Stimulated activated CD8-positive, alpha-beta memory T cell treated with anti-CD3 and anti-CD28 coated beads, Interleukin-4, amount 100 ng/mL, for 4 hours (primary cell): ENCODE measurements around the gene MYO1H.
"Not testable (repeated sequence)": the region's sequence is repeated elsewhere in the genome, so short reads cannot be mapped to it uniquely, and the experiment has no call there.

Source experiments
- DNase-seq, 2 donors: peaks; one replicate each; pipeline ENCODE4 v3.0.0-alpha.2; 2020; ENCODE audit warnings: low read depth in 2 of 2, low spot score in 1 of 2

The MYO1H gene

GRCh38 chr12:109406147-109406546, 58.4 kb downstream of the MYO1H start:
- not testable (repeated sequence) for DNase-seq

DNA sequence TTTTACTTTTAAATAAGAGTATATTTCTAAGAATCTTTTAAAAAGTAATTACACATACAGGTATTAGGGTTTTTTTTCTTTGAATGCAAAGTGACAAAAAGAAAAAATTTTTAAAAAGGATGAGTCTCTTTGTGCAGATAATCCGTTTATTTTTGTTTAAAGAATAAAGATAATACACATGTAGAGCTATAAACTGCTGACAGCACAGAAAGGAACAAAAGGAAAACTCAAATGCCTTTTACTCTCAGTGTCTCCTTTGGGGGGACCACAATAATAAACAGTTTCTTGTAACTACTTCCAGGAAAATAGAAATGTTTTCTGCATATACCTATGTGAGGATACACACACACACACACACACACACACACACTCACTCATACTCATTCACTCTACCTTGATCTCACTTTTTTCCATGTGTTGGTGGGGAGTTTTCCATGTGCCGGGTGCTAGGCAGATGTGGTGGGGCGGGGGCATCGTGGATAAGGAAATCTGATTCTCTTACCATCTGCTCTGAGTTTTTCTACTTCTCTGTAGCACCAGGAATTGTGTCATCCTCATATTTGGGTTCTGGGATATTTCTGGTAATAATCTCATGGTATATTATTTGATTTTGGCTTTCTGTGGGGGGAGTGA, 71.3 kb downstream of the MYO1H start:
- no peak for DNase-seq

DNA sequence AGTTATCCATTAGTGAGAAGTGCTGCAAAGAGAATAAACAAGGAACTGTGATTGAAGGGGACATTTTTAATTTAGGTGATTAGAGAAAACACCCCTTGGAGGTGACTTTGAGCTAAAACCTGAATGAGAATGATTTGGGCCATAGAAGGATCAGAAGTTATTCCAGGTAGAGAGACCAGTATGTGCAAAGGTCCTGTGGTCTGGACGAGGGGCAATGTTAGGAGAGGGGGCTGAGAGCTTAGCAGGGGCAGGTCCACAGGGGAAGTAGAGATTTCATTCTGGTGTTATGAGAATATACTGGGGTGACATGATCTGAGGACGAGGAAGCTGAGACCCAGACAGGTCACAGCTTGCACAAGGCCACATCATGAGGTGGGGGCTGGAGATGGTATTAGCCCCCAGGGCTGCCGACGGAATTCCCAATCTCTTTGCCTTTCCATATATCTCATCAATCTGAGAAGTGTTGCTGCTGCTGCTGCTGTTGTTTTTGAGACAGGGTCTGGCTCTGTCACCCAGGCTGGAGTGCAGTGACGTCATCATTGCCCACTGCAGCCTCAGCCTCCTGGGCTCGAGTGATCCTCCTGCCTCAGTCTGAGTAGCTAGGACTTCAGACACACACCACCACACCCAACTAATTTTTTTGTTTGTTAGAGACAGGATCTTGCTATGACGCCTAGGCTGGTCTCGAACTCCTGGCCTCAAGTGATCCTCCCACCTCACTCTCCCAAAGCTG, 73.8 kb downstream of the MYO1H start:
- no peak for DNase-seq

- DNase-seq: no peak
Measured at GRCh38 chr12:109422251-109422650, 74.6 kb downstream of the MYO1H start.

DNA sequence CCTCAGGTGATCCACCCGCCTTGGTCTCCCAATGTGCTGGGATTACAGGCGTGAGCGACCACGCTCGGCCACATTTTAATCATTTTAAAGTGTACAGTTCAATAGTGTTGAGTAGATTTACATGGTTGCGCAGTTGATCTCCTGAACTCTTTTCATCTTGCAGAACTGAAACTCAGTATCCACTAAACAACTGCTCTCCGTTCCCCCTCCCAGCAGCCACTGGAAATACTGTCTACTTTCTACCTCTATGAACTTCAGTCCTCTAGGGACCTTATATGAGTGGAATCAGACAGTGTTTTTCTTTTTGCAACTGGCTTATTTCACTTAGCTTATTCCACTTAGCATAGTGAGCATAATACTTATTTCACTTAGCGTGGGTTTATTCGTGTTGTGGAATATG, 75.7 kb downstream of the MYO1H start:
- no peak for DNase-seq

DNA sequence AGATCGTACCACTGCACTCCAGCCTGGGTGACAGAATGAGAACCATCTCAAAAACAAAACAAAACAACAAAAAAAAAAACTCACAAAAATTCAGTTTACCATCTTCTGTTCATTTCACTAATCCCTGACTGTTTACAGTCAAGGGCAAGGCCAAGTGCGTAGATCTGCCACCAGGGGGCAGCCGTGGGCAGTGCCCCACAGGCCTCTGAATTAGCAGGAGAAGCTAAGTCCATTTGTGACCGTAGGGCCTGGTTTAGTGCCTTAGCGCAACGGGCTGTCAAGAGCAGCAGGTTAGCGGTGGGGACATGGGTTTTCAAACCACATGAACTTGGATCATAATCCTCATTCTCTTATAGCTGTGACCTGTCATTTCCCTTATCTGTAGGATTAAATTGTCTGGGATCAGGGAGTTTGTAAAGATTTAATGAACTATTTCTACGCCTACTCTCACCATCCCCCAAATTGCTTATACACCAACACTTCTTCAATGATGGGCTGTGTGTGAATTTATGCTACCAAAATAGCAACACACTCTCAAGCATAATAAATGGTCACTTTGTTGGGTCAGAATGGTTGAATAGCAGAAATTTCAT, 80.4 kb downstream of the MYO1H start:
- DNase-seq: peak; percentile 26 to 56

- not testable (repeated sequence) for DNase-seq
Measured at GRCh38 chr12:109428804-109429203, 81.1 kb downstream of the MYO1H start.

GRCh38 chr12:109430244-109430643, 82.5 kb downstream of the MYO1H start:
- DNase-seq: no peak

GRCh38 chr12:109432431-109432830, 84.7 kb downstream of the MYO1H start:
- DNase-seq: no peak

DNA sequence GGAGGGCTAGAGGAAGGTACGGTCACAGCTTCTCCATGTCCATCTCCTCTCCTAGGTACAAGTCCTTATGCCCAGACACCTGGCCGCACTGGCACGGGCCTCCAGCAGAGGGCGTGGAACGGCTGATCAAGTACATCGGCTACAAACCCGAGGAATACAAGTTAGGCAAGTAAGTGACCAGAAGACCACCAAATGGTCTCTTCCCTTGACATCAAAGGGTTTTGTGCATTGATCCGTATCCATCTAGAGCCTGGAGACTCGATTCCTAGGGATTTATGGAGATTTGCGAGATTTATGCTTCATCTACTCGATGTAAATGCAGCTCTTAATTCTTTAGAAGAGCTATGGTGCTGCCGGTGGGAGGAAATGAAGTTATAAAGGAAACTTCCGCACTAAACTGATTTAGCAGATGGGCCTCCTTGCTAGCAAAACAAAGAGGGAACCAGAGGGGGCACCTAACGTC, 85.2 kb downstream of the MYO1H start:
- DNase-seq: peak; percentile 49 to 52

DNA sequence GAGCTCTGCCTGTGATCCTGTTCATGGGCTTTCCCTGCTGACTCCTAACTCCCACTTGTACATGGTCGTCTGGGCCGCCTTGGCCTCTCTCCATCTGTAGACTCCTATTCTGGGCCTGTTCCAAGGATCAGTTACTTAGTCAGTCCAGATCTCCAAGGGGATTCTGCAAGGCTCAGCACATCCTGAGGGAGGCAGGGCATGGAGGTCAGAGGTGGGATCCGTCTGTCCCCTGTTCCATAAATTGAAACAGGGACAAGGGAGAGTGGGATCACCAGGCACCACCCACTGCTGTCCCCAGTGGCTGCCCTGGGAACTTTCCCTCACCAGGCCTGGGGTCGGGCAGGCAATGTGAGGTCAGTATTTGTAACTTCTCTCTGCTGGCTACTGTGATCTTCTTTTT, 85.9 kb downstream of the MYO1H start:
- no peak for DNase-seq

GRCh38 chr12:109434582-109434981, 86.9 kb downstream of the MYO1H start:
- no peak for DNase-seq

GRCh38 chr12:109435428-109436187, 87.9 kb downstream of the MYO1H start:
- DNase-seq: no peak

GRCh38 chr12:109436188-109436560, 88.5 kb downstream of the MYO1H start:
- DNase-seq: no peak

GRCh38 chr12:109439181-109439580, 91.5 kb downstream of the MYO1H start:
- no peak for DNase-seq

DNA sequence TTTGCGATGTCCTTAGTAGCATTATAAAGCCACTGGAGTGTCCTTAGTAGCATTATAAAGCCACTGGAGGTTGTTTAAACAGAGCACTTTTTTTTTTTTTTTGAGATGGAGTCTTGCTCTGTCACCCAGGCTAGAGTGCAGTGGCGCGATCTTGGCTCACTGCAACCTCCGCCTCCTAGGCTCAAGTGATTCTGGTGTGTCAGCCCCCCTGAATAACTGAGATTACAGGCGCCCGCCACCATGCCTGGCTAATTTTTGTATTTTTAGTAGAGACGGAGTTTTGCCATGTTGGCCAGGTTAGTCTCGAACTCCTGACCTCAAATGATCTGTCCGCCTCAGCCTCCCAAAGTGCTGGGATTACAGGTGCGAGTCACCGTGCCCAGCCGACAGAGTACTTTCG, 92.3 kb downstream of the MYO1H start:
- not testable (repeated sequence) for DNase-seq

DNA sequence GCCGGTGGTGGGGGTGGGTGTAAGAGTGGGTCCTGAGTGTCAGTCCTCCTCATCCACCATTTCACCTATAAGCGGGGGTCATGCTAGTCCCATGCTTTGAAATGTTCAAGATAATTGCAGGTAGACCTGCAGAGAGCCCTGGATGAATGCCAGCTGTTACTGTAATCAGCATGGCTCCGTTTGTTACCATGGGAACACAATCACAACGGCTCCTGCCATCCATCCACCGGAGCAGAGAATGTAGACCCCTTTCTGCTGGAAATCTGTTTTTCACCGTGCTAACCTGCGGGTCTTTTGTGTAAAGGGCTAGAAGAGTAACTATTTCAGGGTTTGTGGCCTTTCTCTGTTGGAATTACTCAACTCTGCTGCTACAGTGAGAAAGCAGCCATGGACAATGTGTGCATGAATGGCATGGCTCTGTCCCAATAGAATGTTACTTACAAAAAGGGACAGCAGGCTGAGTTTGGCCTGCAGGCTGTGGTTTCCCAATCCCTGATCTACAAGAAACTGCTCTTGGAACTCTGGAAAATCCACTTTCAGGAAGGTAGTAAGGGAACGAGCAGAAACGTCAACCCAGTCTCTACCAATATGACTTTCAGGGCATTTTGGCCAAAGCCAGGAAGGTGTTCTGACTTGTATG, 93.3 kb downstream of the MYO1H start:
- DNase-seq: no peak

GRCh38 chr12:109443794-109444193, 96.1 kb downstream of the MYO1H start:
- DNase-seq: no peak

- no peak for DNase-seq
Measured at GRCh38 chr12:109444259-109444658, 96.6 kb downstream of the MYO1H start.

GRCh38 chr12:109445191-109445609, 97.5 kb downstream of the MYO1H start:
- DNase-seq: no peak

- DNase-seq: no peak
Measured at GRCh38 chr12:109446869-109447268, 99.2 kb downstream of the MYO1H start.
